ES-I3 (cell line): ENCODE results near the gene TRPV6.

Source experiments
- H3K36me3 ChIP-seq: 2 replicates; pipeline ENCODE4 v1.6.1; 2013; ENCODE audit warnings: mild to moderate bottlenecking, low read length, control low read depth, moderate library complexity; ENCODE audit not compliant: insufficient read depth
- H3K4me1 ChIP-seq: 2 replicates; pipeline ENCODE4 v1.6.1; 2013; ENCODE audit warnings: mild to moderate bottlenecking, control low read depth, low read length; ENCODE audit not compliant: insufficient read depth
- H3K9ac ChIP-seq: 2 replicates; pipeline ENCODE4 v1.6.1; 2013; ENCODE audit warnings: low read depth, mild to moderate bottlenecking, low read length, moderate library complexity
- H3K9me3 ChIP-seq: 2 replicates; pipeline ENCODE4 v1.6.1; 2013; ENCODE audit warnings: mild to moderate bottlenecking, low read length, moderate library complexity; ENCODE audit not compliant: control insufficient read depth, insufficient read depth

TRPV6 gene

GRCh38 chr7:142851269-142851668 is 34.3 kb downstream of the TRPV6 start:
- Histone ChIP-seq H3K9ac (no peak overlapping the region), H3K9me3 (no peaks in the 10 kb centered on the region), H3K4me1 (no peaks in the 10 kb centered on the region), H3K36me3 (no peaks in the 10 kb centered on the region)

GRCh38 chr7:142847353-142847752 is 38.2 kb downstream of the TRPV6 start:
- H3K4me1 ChIP-seq, result no peaks in the 10 kb centered on the region

GRCh38 chr7:142842251-142842766 is 43.2 kb downstream of the TRPV6 start:
- no peaks in the 10 kb centered on the region for H3K4me1 ChIP-seq
- H3K9ac ChIP-seq, result no peak overlapping the region
- H3K36me3 ChIP-seq, result no peaks in the 10 kb centered on the region
- no peaks in the 10 kb centered on the region for H3K9me3 ChIP-seq

More at GRCh38 chr7:142847353-142847752, 38.2 kb downstream of the TRPV6 start:
- H3K36me3 ChIP-seq, result no peaks in the 10 kb centered on the region
- no peak overlapping the region for H3K9ac ChIP-seq
- no peaks in the 10 kb centered on the region for H3K9me3 ChIP-seq

- Histone ChIP-seq H3K9me3 (no peaks in the 10 kb centered on the region), H3K4me1 (no peaks in the 10 kb centered on the region), H3K36me3 (no peaks in the 10 kb centered on the region), H3K9ac (no peak overlapping the region)
Observed at GRCh38 chr7:142838461-142839213, 46.9 kb downstream of the TRPV6 start.

GRCh38 chr7:142836426-142836825 is 49.1 kb downstream of the TRPV6 start:
- Histone ChIP-seq H3K4me1 (no peaks in the 10 kb centered on the region), H3K9ac (no peak overlapping the region), H3K9me3 (no peaks in the 10 kb centered on the region), H3K36me3 (no peaks in the 10 kb centered on the region)

- no peaks in the 10 kb centered on the region for H3K4me1 ChIP-seq
- no peak overlapping the region for H3K9ac ChIP-seq
- no peaks in the 10 kb centered on the region for H3K36me3 ChIP-seq
- H3K9me3 ChIP-seq, result no peaks in the 10 kb centered on the region
Observed at GRCh38 chr7:142835487-142835886, 50.1 kb downstream of the TRPV6 start.

GRCh38 chr7:142833174-142834048 is 52.1 kb downstream of the TRPV6 start:
- no peaks in the 10 kb centered on the region for H3K36me3 ChIP-seq
- H3K9ac ChIP-seq, result no peak overlapping the region
- no peaks in the 10 kb centered on the region for H3K4me1 ChIP-seq
- no peaks in the 10 kb centered on the region for H3K9me3 ChIP-seq

GRCh38 chr7:142832417-142832816 is 53.1 kb downstream of the TRPV6 start:
- no peaks in the 10 kb centered on the region for H3K9me3 ChIP-seq
- H3K9ac ChIP-seq, result no peak overlapping the region
- H3K36me3 ChIP-seq, result no peaks in the 10 kb centered on the region
- no peaks in the 10 kb centered on the region for H3K4me1 ChIP-seq

GRCh38 chr7:142827951-142828500 is 57.5 kb downstream of the TRPV6 start:
- H3K4me1 ChIP-seq, result no peaks in the 10 kb centered on the region
- H3K9ac ChIP-seq, result no peak overlapping the region
- no peaks in the 10 kb centered on the region for H3K36me3 ChIP-seq
- no peaks in the 10 kb centered on the region; the same call in none of the 2 replicates for H3K9me3 ChIP-seq

- H3K9me3 ChIP-seq, result no peaks in the 10 kb centered on the region; the same call in none of the 2 replicates
- H3K36me3 ChIP-seq, result no peaks in the 10 kb centered on the region
- H3K4me1 ChIP-seq, result no peaks in the 10 kb centered on the region
- no peak overlapping the region for H3K9ac ChIP-seq
Observed at GRCh38 chr7:142822714-142823113, 62.8 kb downstream of the TRPV6 start.
